Aorta (tissue), 5 donors: Measurements from ENCODE around the gene INO80. TPM values are rescaled to one million over a fixed set of nuclear protein-coding genes. Genes with fewer than 3 reads are reported as not detected.
A peak's percentile ranks its signal among the peaks of the same experiment; 100 is the strongest.

ENCODE experiments used
- ATAC-seq: fragments of 200-7000 bp; cut with Tn5 transposase; one replicate; pipeline ENCODE4 v1.9.1; 2022; ENCODE audit warnings: moderate library complexity; ENCODE audit not compliant: low FRiP score
- DNase-seq, 2 donors: peaks; one replicate each; pipeline ENCODE4 v3.0.0-alpha.2; 2020
- H3K27ac ChIP-seq, 2 donors: one replicate each; pipeline ENCODE4 v1.5.1; 2013; ENCODE audit warnings: low read length in 2 of 2, mild to moderate bottlenecking in 2 of 2, moderate library complexity in 2 of 2, control low read depth in 1 of 2, inconsistent platforms in 1 of 2, low read depth in 1 of 2
- H3K27me3 ChIP-seq, 2 donors: one replicate each; pipeline ENCODE4 v1.6.1; 2013; ENCODE audit warnings: control low read depth in 1 of 2, low read length in 1 of 2, mild to moderate bottlenecking in 1 of 2, moderate library complexity in 1 of 2; ENCODE audit not compliant: insufficient read depth in 2 of 2, control insufficient read depth in 1 of 2
- H3K36me3 ChIP-seq, 2 donors: one replicate each; pipeline ENCODE4 v1.6.1; 2013; ENCODE audit warnings: control low read depth in 1 of 2, low read length in 1 of 2, mild to moderate bottlenecking in 1 of 2; ENCODE audit not compliant: insufficient read depth in 2 of 2, control insufficient read depth in 1 of 2
- H3K4me1 ChIP-seq, 2 donors: one replicate each; pipeline ENCODE4 v1.6.1; 2013; ENCODE audit warnings: low read length in 2 of 2, control low read depth in 1 of 2, mild to moderate bottlenecking in 1 of 2, moderate library complexity in 1 of 2; ENCODE audit not compliant: insufficient read depth in 2 of 2, control insufficient read depth in 1 of 2
- H3K4me3 ChIP-seq, 2 donors: one replicate each; pipeline ENCODE4 v1.5.1; 2013; ENCODE audit warnings: low read length in 2 of 2, control low read depth in 1 of 2, mild to moderate bottlenecking in 1 of 2
- H3K9me3 ChIP-seq: one replicate; pipeline ENCODE4 v1.6.1; 2013; ENCODE audit warnings: mild to moderate bottlenecking, low read length; ENCODE audit not compliant: control insufficient read depth
- WGBS, 2 donors: extraction: QIAGEN DNeasy Blood & Tissue Kit; methylation state at CpG; one replicate each; pipeline ENCODE4 v1.1.7; 2013; 5-methylcytosine and 5-hydroxymethylcytosine counted together
- intact Hi-C, 2 donors: fragments of 100-400 bp; cut with DNase I; formaldehyde crosslinking; loops; one replicate each; pipeline versions ENCODE4 v1.14.2 to v1.15.0; 2022
- polyA plus RNA-seq, 2 donors: library from polyadenylated mRNA; stranded (reverse); fragments of 200-250 nt; gene quantifications; one replicate each; pipeline ENCODE4 v1.2.3, GENCODE V29; 2013
- total RNA-seq, 2 donors: library from RNA; stranded (reverse); fragmentation: NEBNext Ultra II Directional; extraction: Animal tissue kit (Norgen Biotek cat#: 25700); gene quantifications; one replicate each; pipeline ENCODE4 v1.2.1, GENCODE V29; 2021
- donor health status: healthy with polysubstance abuse.
- donor health status: Bipolar disorder and iron deficiency.
- donor health status: DM: no; HTN: no; CAD: no.
- donor health status: DM: no; HTN: no; CAD: no.
- donor health status: DM: yes; HTN: yes; CAD: no.

INO80 gene
- total and polyA plus RNA-seq, 4 donors = 6.5 to 25.1 (median 15.4) TPM

GRCh38 chr15:40952901-40953712, 163.0 kb downstream of the INO80 start, which contains the start of gene CHAC1:
TSS of gene CHAC1 (plus strand) at chr15:40953471. CDS start at chr15:40953584, 113 bp downstream.
- DNase-seq (peak; percentile 97 to 98), ATAC-seq (peak; percentile 92)
- intact Hi-C loops = loop anchor here in 1 of 2 donors (5.0 kb wide), 1 partner anchor 34 kb away; no protein-coding TSS in a partner anchor
- WGBS, 2 donors = 0 to 1% methylated on average over 62 to 72 of the region's 72 CpGs
- H3K27me3 ChIP-seq = no peaks in the 10 kb centered on the region
- peaks cover 0 to 4% of the 10 kb centered on the region in 2 donors for H3K4me1 ChIP-seq
- H3K9me3 ChIP-seq = no peaks in the 10 kb centered on the region
- H3K36me3 ChIP-seq = no peaks in the 10 kb centered on the region
- H3K4me3 ChIP-seq = peak within 1 kb of the TSS; percentile 38 to 87
- peak within 1 kb of the TSS in 1 of 2 donors; percentile 81 for H3K27ac ChIP-seq

GRCh38 chr15:40952301-40952900, 163.7 kb downstream of the INO80 start:
- intact Hi-C loops = loop anchor here in 1 of 2 donors (5.0 kb wide), 1 partner anchor 35 kb away; no protein-coding TSS in a partner anchor
- Histone ChIP-seq H3K27ac (peak overlapping the region in 1 of 2 donors; percentile 62), H3K9me3 (no peaks in the 10 kb centered on the region), H3K4me3 (peak overlapping the region; percentile 17 to 42), H3K27me3 (no peaks in the 10 kb centered on the region), H3K36me3 (no peaks in the 10 kb centered on the region), H3K4me1 (peaks cover 0 to 2% of the 10 kb centered on the region in 2 donors)
- ATAC-seq (no peak), DNase-seq (no peak)
- 49 to 52% methylated on average over 23 of the region's 23 CpGs for WGBS, 2 donors

GRCh38 chr15:40951764-40952163, 164.3 kb downstream of the INO80 start:
- H3K36me3 ChIP-seq = no peaks in the 10 kb centered on the region
- DNase-seq = no peak
- H3K4me1 ChIP-seq = peaks cover 0 to 1% of the 10 kb centered on the region in 2 donors
- H3K9me3 ChIP-seq = no peaks in the 10 kb centered on the region
- H3K27me3 ChIP-seq = no peaks in the 10 kb centered on the region
- no peak for ATAC-seq
- intact Hi-C loops = loop anchor here in 1 of 2 donors (5.0 kb wide), 1 partner anchor 36 kb away; no protein-coding TSS in a partner anchor
- 90 to 93% methylated on average over 4 of the region's 4 CpGs for WGBS, 2 donors
- no peak overlapping the region for H3K27ac ChIP-seq
- no peak overlapping the region for H3K4me3 ChIP-seq

- Histone ChIP-seq H3K36me3 (no peaks in the 10 kb centered on the region), H3K27ac (no peak overlapping the region), H3K4me1 (no peaks in the 10 kb centered on the region), H3K4me3 (no peak overlapping the region), H3K27me3 (no peaks in the 10 kb centered on the region), H3K9me3 (no peaks in the 10 kb centered on the region)
- WGBS, 2 donors = 60 to 64% methylated on average over 7 of the region's 7 CpGs
- no peak for ATAC-seq
- DNase-seq = no peak
- intact Hi-C loops = loop anchor here in 1 of 2 donors (5.0 kb wide), 1 partner anchor 38 kb away; no protein-coding TSS in a partner anchor
These were observed 166.3 kb downstream of the INO80 start for GRCh38 chr15:40949756-40950207.

GRCh38 chr15:40948706-40949473, 167.2 kb downstream of the INO80 start:
- DNase-seq = no peak
- Histone ChIP-seq H3K9me3 (no peaks in the 10 kb centered on the region), H3K27ac (no peak overlapping the region), H3K27me3 (no peaks in the 10 kb centered on the region), H3K4me3 (no peak overlapping the region), H3K36me3 (no peaks in the 10 kb centered on the region), H3K4me1 (no peaks in the 10 kb centered on the region)
- ATAC-seq = no peak
- WGBS, 2 donors = 85 to 87% methylated on average over 21 of the region's 21 CpGs
- intact Hi-C loops = no loop called here

GRCh38 chr15:40944510-40945296, 171.4 kb downstream of the INO80 start:
- intact Hi-C loops = loop anchor here in 1 of 2 donors (5.0 kb wide), 3 partner anchors 37 to 73 kb away; no protein-coding TSS in a partner anchor
- ATAC-seq (no peak), DNase-seq (peak in 1 of 2 donors; percentile 33)
- 94 to 97% methylated on average over 11 of the region's 11 CpGs for WGBS, 2 donors
- no peak overlapping the region for H3K27ac ChIP-seq
- no peaks in the 10 kb centered on the region for H3K36me3 ChIP-seq
- H3K4me1 ChIP-seq = no peaks in the 10 kb centered on the region
- H3K27me3 ChIP-seq = no peaks in the 10 kb centered on the region
- H3K9me3 ChIP-seq = no peaks in the 10 kb centered on the region
- no peak overlapping the region for H3K4me3 ChIP-seq

- H3K27me3 ChIP-seq = no peaks in the 10 kb centered on the region
- DNase-seq (no peak), ATAC-seq (no peak)
- no peak overlapping the region for H3K27ac ChIP-seq
- 93 to 97% methylated on average over 8 to 9 of the region's 9 CpGs for WGBS, 2 donors
- intact Hi-C loops = loop anchor here in 1 of 2 donors (5.0 kb wide), 3 partner anchors 37 to 73 kb away; no protein-coding TSS in a partner anchor
- H3K36me3 ChIP-seq = no peaks in the 10 kb centered on the region
- no peaks in the 10 kb centered on the region for H3K9me3 ChIP-seq
- H3K4me1 ChIP-seq = no peaks in the 10 kb centered on the region
- no peak overlapping the region for H3K4me3 ChIP-seq
These were observed 172.2 kb downstream of the INO80 start for GRCh38 chr15:40943764-40944365.
